Motor neuron (in vitro differentiated cells): ENCODE data around the gene UVRAG. TPM values are rescaled to one million over a fixed set of nuclear protein-coding genes. Genes with fewer than 3 reads are reported as not detected.

Source experiments
- ATAC-seq, 8 experiments: fragments of 200-7000 bp; cut with Tn5 transposase; replicated peaks in 6 of 8; 2 replicates each; pipeline ENCODE4 v1.8.0; 2021; ENCODE audit warnings: mild to moderate bottlenecking in 8 of 8, moderate library complexity in 8 of 8
- H3K27ac ChIP-seq, 2 donors: fragments of 250-450 bp; sonication (Bioruptor Pico); 2 replicates each; pipeline ENCODE4 v1.9.0; 2021; ENCODE audit warnings: antibody characterized with exemption in 2 of 2, mild to moderate bottlenecking in 2 of 2, moderate library complexity in 1 of 2
- H3K4me1 ChIP-seq, 2 donors: fragments of 250-450 bp; sonication (Bioruptor Pico); replicated peaks in 1 of 2; 2 replicates each; pipeline ENCODE4 v1.6.1; 2021; ENCODE audit warnings: antibody characterized with exemption in 2 of 2, mild to moderate bottlenecking in 2 of 2, moderate library complexity in 1 of 2
- H3K4me3 ChIP-seq, 5 donors: fragments of 250-450 bp; sonication (Bioruptor Pico); 2 replicates each; pipeline ENCODE4 v1.9.0; 2021; ENCODE audit warnings: antibody characterized with exemption in 5 of 5, mild to moderate bottlenecking in 5 of 5, moderate library complexity in 4 of 5
- WGBS, 10 experiments: fragments of 450-650 bp; shearing (Covaris generic); methylation state at CpG; one replicate each; pipeline ENCODE4 v1.0.0; 2022; 5-methylcytosine and 5-hydroxymethylcytosine counted together
- in situ Hi-C, 9 experiments: fragments of 400-800 bp; cut with MboI; loops; one replicate each; pipeline ENCODE4 v1.15.0; 2021; ENCODE audit warnings: low sequenced_read_pairs in 9 of 9, low pct_unique_long_range_greater_than_20kb in 2 of 9; ENCODE audit not compliant: unreplicated experiment in 9 of 9
- total RNA-seq, 8 experiments: library from RNA; unstranded; fragments of 300-600 nt; gene quantifications; 2 replicates each; pipeline versions ENCODE4 v1.2.3 to v1.2.4, GENCODE V29; 2022

The UVRAG gene
- total RNA-seq, 8 experiments from 2014 or later: 17.2 to 24.4 (median 19.6) TPM

DNA sequence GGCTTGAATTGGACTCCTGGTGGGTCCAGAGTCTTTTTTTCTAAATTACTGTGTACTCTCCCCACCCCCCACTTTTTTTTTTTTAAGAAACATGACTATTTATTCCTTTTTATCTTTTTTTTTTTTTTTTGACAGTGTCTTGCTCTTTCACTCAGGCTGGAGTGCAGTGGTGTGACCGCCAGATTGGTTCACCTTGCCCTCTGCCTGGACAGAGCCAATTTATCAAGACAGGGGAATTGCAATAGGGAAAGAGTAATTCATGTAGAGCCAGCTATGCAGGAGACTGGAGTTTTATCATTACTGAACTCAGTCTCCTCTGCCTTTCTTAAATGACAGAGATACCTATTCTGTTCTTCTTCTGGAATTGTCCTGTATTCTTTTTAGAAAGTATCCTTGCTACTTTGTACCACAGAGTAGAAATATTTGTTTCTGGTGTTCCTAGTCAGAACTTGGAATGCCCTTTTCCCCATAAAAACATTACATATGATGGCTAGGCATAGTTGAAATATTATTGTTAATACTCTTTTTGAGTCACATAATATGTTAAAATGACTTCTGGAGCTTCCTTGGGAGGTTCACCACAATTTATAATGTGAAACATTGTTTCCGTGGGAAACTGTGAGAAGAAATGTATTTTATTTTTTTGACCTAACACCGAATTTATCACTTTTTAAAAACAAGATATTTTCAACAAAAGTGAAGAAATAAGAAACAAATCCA, 95.6 kb downstream of the UVRAG start:
- WGBS, 10 experiments: 33 to 100% (median 77%) methylated on average over 1 to 3 of the region's 3 CpGs; no CpG with 5 or more reads in 1 of the 10 experiments
- in situ Hi-C loops: loop anchor here in 1 of 9 experiments (25.0 kb wide), 1 partner anchor 252 kb away; no protein-coding TSS in a partner anchor
- Histone ChIP-seq H3K4me3 (no peak overlapping the region), H3K4me1 (peaks cover 5 to 7% of the 10 kb centered on the region in 2 donors), H3K27ac (no peak overlapping the region)
- ATAC-seq: peak in 4 of 8 experiments; percentile 48 to 64 (median 57)

GRCh38 chr11:75911459-75911858, 96.4 kb downstream of the UVRAG start:
- in situ Hi-C loops: loop anchor here in 1 of 9 experiments (25.0 kb wide), 1 partner anchor 251 kb away; no protein-coding TSS in a partner anchor
- ATAC-seq: no peak
- 96 to 100% (median 100%) methylated on average over 1 to 5 of the region's 11 CpGs; no CpG with 5 or more reads in 7 of the 10 experiments for WGBS, 10 experiments
- peaks cover 5 to 7% of the 10 kb centered on the region in 2 donors for H3K4me1 ChIP-seq
- H3K27ac ChIP-seq: no peak overlapping the region
- no peak overlapping the region for H3K4me3 ChIP-seq

- Histone ChIP-seq H3K4me3 (no peak overlapping the region), H3K4me1 (peaks cover 5 to 7% of the 10 kb centered on the region in 2 donors), H3K27ac (no peak overlapping the region)
- in situ Hi-C loops: loop anchor here in 1 of 9 experiments (25.0 kb wide), 1 partner anchor 248 kb away; no protein-coding TSS in a partner anchor
- WGBS, 10 experiments: 67 to 100% (median 98%) methylated on average over 1 to 2 of the region's 2 CpGs
- ATAC-seq: no peak
These were observed 99.0 kb downstream of the UVRAG start for GRCh38 chr11:75913984-75914383.

- in situ Hi-C loops: loop anchor here in 1 of 9 experiments (25.0 kb wide), 1 partner anchor 245 kb away; no protein-coding TSS in a partner anchor
- WGBS, 10 experiments: 38 to 100% (median 94%) methylated on average over 1 of the region's 1 CpG; no CpG with 5 or more reads in 4 of the 10 experiments
These were observed 101.9 kb downstream of the UVRAG start for GRCh38 chr11:75916882-75917281.

GRCh38 chr11:75918331-75918730, 103.3 kb downstream of the UVRAG start:
- in situ Hi-C loops: loop anchor here in 1 of 9 experiments (25.0 kb wide), 1 partner anchor 244 kb away; no protein-coding TSS in a partner anchor
- Histone ChIP-seq H3K4me3 (no peak overlapping the region), H3K27ac (no peak overlapping the region), H3K4me1 (no peaks in the 10 kb centered on the region)
- peak in 1 of 8 experiments; percentile 12 for ATAC-seq
- 80 to 100% (median 93%) methylated on average over 1 to 7 of the region's 7 CpGs; no CpG with 5 or more reads in 1 of the 10 experiments for WGBS, 10 experiments

More at GRCh38 chr11:75916882-75917281, 101.9 kb downstream of the UVRAG start:
- no peaks in the 10 kb centered on the region for H3K4me1 ChIP-seq
- no peak overlapping the region for H3K4me3 ChIP-seq
- H3K27ac ChIP-seq: no peak overlapping the region
- no peak for ATAC-seq

DNA sequence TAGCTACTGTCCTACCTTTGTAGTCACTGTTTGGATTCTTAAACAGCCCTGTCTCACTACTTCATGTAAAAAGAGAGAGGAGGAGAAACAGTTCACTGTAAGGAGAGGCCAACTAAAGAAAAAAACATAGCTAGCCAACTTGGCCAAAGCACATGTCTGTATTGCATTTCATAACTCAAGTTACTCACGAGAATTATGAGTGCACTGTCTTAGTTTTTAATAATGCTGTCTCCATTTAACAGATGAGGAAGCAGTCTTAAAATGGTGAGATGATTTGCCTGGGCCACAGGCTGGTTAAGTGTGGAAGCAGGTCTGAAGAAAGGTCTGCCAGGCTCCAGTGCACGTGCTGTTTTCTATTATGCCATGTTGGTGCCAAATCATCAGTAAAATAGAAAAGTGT, 104.5 kb downstream of the UVRAG start:
- peak in 1 of 8 experiments; percentile 18 for ATAC-seq
- H3K4me3 ChIP-seq: no peak overlapping the region
- in situ Hi-C loops: loop anchor here in 1 of 9 experiments (25.0 kb wide), 1 partner anchor 243 kb away; no protein-coding TSS in a partner anchor
- 10 to 100% (median 71%) methylated on average over 2 of the region's 2 CpGs; no CpG with 5 or more reads in 3 of the 10 experiments for WGBS, 10 experiments
- H3K4me1 ChIP-seq: no peaks in the 10 kb centered on the region
- H3K27ac ChIP-seq: no peak overlapping the region

DNA sequence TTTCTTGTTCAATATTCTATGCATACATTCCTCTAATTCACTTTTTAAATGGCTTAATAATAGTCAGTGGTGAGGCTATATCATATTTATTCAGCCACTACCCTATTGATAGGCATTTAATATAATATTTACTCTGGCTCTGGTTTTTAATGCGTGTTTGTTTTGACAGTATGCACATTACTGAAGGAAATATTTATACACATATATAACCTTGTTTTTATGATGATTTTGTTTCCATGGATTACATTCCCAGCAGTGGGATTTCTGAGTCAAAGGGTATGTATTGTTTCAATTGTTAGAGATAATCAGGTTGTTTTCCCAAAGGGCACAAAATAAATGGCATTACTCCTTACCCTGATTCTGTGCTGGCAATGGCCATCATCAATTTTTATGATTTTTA, 105.8 kb downstream of the UVRAG start:
- no peak overlapping the region for H3K27ac ChIP-seq
- H3K4me3 ChIP-seq: no peak overlapping the region
- WGBS, 10 experiments: 55 to 100% (median 100%) methylated on average over 1 of the region's 1 CpG; no CpG with 5 or more reads in 1 of the 10 experiments
- no peaks in the 10 kb centered on the region for H3K4me1 ChIP-seq
- in situ Hi-C loops: loop anchor here in 1 of 9 experiments (25.0 kb wide), 1 partner anchor 241 kb away; no protein-coding TSS in a partner anchor
- peak in 1 of 8 experiments; percentile 71 for ATAC-seq

GRCh38 chr11:75921808-75922207, 106.8 kb downstream of the UVRAG start:
- no peaks in the 10 kb centered on the region for H3K4me1 ChIP-seq
- no peak for ATAC-seq
- WGBS, 10 experiments: 77 to 100% (median 90%) methylated on average over 1 to 3 of the region's 3 CpGs
- no peak overlapping the region for H3K4me3 ChIP-seq
- in situ Hi-C loops: loop anchor here in 1 of 9 experiments (25.0 kb wide), 1 partner anchor 240 kb away; no protein-coding TSS in a partner anchor
- no peak overlapping the region for H3K27ac ChIP-seq

DNA sequence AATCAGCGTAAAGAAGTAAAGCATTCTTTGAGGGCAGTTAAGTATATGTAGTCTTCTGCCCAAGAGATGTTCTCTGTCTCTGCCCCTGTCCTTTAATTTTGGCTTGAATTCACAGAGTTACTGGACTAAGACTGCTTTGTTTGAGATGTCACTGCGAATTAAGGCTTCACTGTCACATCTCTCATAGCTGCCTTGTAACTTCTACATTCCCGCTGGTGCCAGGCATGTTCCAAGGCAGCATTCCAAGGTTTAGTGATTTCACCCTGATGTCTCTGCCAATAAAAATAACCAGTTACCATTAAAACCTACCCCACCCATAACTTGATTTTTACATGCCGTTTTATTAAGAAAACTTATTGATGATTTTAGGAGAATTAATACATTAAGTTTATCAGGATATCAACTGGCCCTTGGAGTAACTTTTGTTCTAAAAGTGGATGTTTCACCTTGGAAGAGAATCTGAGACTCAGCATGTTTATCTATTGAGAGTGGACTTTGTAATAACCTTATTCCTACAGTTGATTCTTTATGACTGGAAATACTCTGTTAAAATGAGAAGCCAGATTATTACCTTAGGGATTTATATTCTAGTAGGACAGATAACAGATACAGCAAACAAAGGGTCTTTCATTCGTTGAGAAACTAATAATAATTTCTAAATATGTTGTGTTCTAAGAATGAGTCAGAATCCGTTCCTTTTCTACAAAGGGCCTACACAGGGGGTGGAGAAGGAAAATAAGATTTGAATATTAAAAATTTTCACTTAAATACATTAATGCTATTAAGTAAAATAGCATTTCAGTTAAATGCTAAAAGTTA, 110.2 kb downstream of the UVRAG start:
- 6 to 100% (median 90%) methylated on average over 2 to 6 of the region's 6 CpGs for WGBS, 10 experiments
- H3K4me1 ChIP-seq: no peaks in the 10 kb centered on the region
- in situ Hi-C loops: loop anchor here in 1 of 9 experiments (25.0 kb wide), 1 partner anchor 237 kb away; no protein-coding TSS in a partner anchor
- H3K27ac ChIP-seq: no peak overlapping the region
- peak in 2 of 8 experiments; percentile 25 to 31 for ATAC-seq
- no peak overlapping the region for H3K4me3 ChIP-seq

DNA sequence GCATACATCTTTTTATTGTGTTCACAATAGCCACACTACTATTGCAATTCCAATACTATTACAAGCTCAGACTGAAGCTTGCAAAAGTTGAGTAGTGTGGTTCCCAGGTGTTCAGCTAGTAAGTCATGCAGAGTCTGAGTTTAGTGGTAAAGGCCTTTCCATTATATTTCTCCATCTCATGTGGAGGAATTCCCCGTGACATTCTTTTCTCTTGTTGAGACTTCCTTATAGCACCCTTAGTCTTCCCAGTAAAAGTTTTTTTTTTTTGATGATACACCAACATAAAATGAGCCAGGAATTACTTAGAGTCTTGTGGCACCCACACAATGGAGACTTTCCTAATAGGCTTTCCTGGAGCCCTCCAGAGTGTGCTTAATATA, 110.8 kb downstream of the UVRAG start:
- ATAC-seq: no peak
- no peak overlapping the region for H3K4me3 ChIP-seq
- 83 to 100% (median 100%) methylated on average over 1 of the region's 1 CpG; no CpG with 5 or more reads in 4 of the 10 experiments for WGBS, 10 experiments
- in situ Hi-C loops: no loop called here
- H3K4me1 ChIP-seq: no peaks in the 10 kb centered on the region
- no peak overlapping the region for H3K27ac ChIP-seq

DNA sequence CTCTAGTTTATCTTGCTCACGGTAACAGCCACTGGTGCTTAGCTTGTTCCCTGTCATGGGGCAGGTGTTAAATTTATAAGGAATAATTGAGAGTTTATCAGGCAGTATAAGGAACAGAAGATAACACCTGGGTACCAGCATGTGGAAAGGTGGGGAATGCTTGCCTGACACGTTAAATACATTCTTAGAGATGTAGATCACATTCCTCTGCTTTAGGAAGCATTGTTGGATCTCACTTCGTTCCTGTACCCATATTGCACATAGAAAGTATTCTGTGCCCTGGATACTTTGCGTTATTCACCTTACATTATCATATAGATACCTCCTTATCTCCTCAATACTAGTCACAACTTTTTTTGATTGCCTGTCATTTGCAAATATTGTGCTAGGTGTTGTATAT, 114.7 kb downstream of the UVRAG start:
- Histone ChIP-seq H3K4me1 (no peaks in the 10 kb centered on the region), H3K4me3 (no peak overlapping the region), H3K27ac (no peak overlapping the region)
- in situ Hi-C loops: no loop called here
- WGBS, 10 experiments: 57 to 100% (median 98%) methylated on average over 1 to 4 of the region's 4 CpGs; no CpG with 5 or more reads in 2 of the 10 experiments
- no peak for ATAC-seq

GRCh38 chr11:75930534-75930933, 115.5 kb downstream of the UVRAG start:
- in situ Hi-C loops: no loop called here
- no peak overlapping the region for H3K4me3 ChIP-seq
- 29 to 100% (median 74%) methylated on average over 1 to 5 of the region's 5 CpGs for WGBS, 10 experiments
- ATAC-seq: peak in 1 of 8 experiments; percentile 56
- H3K4me1 ChIP-seq: no peaks in the 10 kb centered on the region
- H3K27ac ChIP-seq: no peak overlapping the region
